ENCODE results near the gene POU6F1. TPM values are rescaled to one million over a fixed set of nuclear protein-coding genes. Genes with fewer than 3 reads are reported as not detected.

Gene POU6F1
- total RNA-seq, 3 donors from 2014 or later (not counting 1 experiment from before 2014, with no cell fraction given): 5.7 to 6.6 (median 6.0) TPM

DNA sequence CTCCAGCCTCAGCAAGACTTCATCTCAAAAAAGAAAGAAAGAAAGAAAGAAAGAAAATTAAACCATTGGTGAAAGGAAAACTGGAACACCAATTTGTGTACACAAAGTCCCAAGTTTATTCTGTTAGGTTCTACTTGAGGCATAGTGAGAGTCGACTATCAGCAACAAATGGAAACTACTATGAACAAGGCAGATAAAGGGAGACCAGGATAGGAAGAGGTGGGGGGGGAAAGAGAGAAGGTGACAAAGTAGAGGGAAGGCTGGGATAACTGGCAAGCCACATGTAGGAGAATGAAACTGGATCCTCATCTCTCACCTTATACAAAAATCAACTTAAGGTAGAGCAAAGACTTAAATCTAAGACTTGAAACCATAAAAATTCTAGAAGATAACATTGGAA lies 70.6 kb downstream of the POU6F1 start:
- Mint-ChIP-seq H3K4me1 (peaks cover 18 to 39% of the 10 kb centered on the region in 2 donors), H3K4me3 (no peak overlapping the region)

DNA sequence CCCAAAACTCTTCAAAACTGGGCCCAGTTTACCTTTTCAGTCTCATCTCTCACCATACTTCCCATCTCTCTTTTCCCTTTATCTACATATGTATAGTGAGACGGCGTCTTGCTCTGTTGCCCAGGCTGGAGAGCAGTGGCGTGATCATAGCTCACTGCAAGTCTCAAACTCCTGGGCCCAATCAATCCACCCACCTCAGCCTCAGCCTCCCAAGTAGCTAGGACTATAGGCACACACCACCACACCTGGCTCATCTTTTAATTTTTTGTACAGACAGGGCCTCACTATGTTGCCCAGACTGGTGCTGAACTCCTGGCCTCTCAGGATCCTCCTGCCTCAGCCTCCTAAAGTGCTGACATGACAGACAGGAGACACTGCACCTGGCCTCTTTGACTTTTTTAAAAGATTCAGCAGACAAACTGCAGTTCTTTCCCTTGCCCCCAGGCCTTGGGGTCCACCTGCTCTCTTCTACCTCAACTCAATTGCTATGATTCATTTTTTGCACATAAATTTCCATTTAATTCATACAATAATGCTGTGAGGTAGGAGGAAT lies 78.5 kb downstream of the POU6F1 start:
- DNase-seq (no peak), ATAC-seq (no peak)
- H3K27ac Mint-ChIP-seq: no peak overlapping the region
- Histone ChIP-seq H3K4me1 (ENCODE audit: control insufficient read depth, insufficient read depth, low read length) (no peaks in the 10 kb centered on the region), H3K9me3 (ENCODE audit: control insufficient read depth, insufficient read depth, low read length) (no peaks in the 10 kb centered on the region), H3K36me3 (ENCODE audit: control insufficient read depth, insufficient read depth, low read length) (peaks cover 16% of the 10 kb centered on the region), H3K27ac (ENCODE audit: low read length) (no peak overlapping the region), H3K4me3 (ENCODE audit: low read length) (no peak overlapping the region), H3K27me3 (ENCODE audit: control insufficient read depth, insufficient read depth, low read length) (no peaks in the 10 kb centered on the region)
- TF ChIP-seq, protein P1, sequence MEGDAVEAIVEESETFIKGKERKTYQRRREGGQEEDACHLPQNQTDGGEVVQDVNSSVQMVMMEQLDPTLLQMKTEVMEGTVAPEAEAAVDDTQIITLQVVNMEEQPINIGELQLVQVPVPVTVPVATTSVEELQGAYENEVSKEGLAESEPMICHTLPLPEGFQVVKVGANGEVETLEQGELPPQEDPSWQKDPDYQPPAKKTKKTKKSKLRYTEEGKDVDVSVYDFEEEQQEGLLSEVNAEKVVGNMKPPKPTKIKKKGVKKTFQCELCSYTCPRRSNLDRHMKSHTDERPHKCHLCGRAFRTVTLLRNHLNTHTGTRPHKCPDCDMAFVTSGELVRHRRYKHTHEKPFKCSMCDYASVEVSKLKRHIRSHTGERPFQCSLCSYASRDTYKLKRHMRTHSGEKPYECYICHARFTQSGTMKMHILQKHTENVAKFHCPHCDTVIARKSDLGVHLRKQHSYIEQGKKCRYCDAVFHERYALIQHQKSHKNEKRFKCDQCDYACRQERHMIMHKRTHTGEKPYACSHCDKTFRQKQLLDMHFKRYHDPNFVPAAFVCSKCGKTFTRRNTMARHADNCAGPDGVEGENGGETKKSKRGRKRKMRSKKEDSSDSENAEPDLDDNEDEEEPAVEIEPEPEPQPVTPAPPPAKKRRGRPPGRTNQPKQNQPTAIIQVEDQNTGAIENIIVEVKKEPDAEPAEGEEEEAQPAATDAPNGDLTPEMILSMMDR (IDR thresholded peaks at IDR 0.05): no peak
- H3K36me3 Mint-ChIP-seq: no peaks in the 10 kb centered on the region
- 100% methylated on average over 3 of the region's 3 CpGs for WGBS (ENCODE audit: insufficient coverage)
- intact Hi-C loops (cut with micrococcal nuclease): no loop called here
- H3K9me3 Mint-ChIP-seq: no peaks in the 10 kb centered on the region
- peaks cover 6 to 13% of the 10 kb centered on the region in 2 donors for H3K4me1 Mint-ChIP-seq
- no peaks in the 10 kb centered on the region for H3K27me3 Mint-ChIP-seq (ENCODE audit: low read depth in 2 of 2)
- H3K4me3 Mint-ChIP-seq: no peak overlapping the region

More for the DNA sequence above, 70.6 kb downstream of the POU6F1 start:
- Histone ChIP-seq H3K9me3 (ENCODE audit: control insufficient read depth, insufficient read depth, low read length) (no peaks in the 10 kb centered on the region), H3K4me3 (ENCODE audit: low read length) (no peak overlapping the region), H3K27me3 (ENCODE audit: control insufficient read depth, insufficient read depth, low read length) (no peaks in the 10 kb centered on the region), H3K4me1 (ENCODE audit: control insufficient read depth, insufficient read depth, low read length) (no peaks in the 10 kb centered on the region), H3K27ac (ENCODE audit: low read length) (no peak overlapping the region), H3K36me3 (ENCODE audit: control insufficient read depth, insufficient read depth, low read length) (no peaks in the 10 kb centered on the region)
- ATAC-seq (no peak), DNase-seq (no peak)
- Mint-ChIP-seq H3K9me3 (no peaks in the 10 kb centered on the region), H3K27me3 (ENCODE audit: low read depth in 2 of 2) (no peaks in the 10 kb centered on the region), H3K27ac (no peak overlapping the region), H3K36me3 (no peaks in the 10 kb centered on the region)
- WGBS (ENCODE audit: insufficient coverage): 90% methylated on average over 1 of the region's 1 CpG
- intact Hi-C loops (cut with micrococcal nuclease): no loop called here
- TF ChIP-seq, protein P1 (IDR thresholded peaks at IDR 0.05): no peak

Other genes with a start within 250 kb of the POU6F1 start
- gene SLC11A2, start 191.7 kb downstream of the POU6F1 start, total RNA-seq: 10 to 100 TPM; 34.3 to 54.3 (median 42.7) TPM
- 10 to 100 TPM; 57.1 to 71.8 (median 58.2) TPM for gene LETMD1, start 169.7 kb downstream of the POU6F1 start, total RNA-seq
- gene CSRNP2, start 134.5 kb downstream of the POU6F1 start, total RNA-seq: 10 to 100 TPM; 21.3 to 31.7 (median 25.1) TPM
- gene TFCP2, start 44.9 kb downstream of the POU6F1 start, total RNA-seq: 10 to 100 TPM; 26.6 to 34.8 (median 34.8) TPM
- gene DAZAP2, start 20.8 kb upstream of the POU6F1 start, total RNA-seq: 100 to 1,000 TPM; 316 to 350 (median 325) TPM
- gene SMAGP, start 52.4 kb upstream of the POU6F1 start, total RNA-seq: 10 to 100 TPM in 2 of 3 donors, 1 to 10 TPM in 1; 6.5 to 26.2 (median 19.0) TPM
- 100 to 1,000 TPM; 443 to 495 (median 478) TPM for gene BIN2, start 106.1 kb upstream of the POU6F1 start, total RNA-seq
- under 1 TPM in 2 of 3 donors, not detected in 1; 0.53 to 0.66 TPM for gene CELA1, start 128.6 kb upstream of the POU6F1 start, total RNA-seq
- gene GALNT6, start 173.3 kb upstream of the POU6F1 start, total RNA-seq: 10 to 100 TPM; 19.3 to 38.5 (median 33.9) TPM
- 10 to 100 TPM in 2 of 3 donors, 1 to 10 TPM in 1; 9.8 to 19.2 (median 13.6) TPM for gene SLC4A8, start 206.8 kb upstream of the POU6F1 start, total RNA-seq